Tibial artery (tissue), 4 donors: ENCODE results near the gene DLG2.

Experiments used
- DNase-seq, 2 donors: peaks; one replicate each; pipeline ENCODE4 v3.0.0-alpha.2; 2019
- H3K27ac ChIP-seq, 2 donors: fragments of 200-600 bp; sonication (generic) in 1 of 2; 1 replicate in 1 of 2; 2 replicates in 1 of 2; pipeline ENCODE4 v1.5.1; 2018 to 2019; ENCODE audit warnings: mild to moderate bottlenecking in 1 of 2
- H3K27me3 ChIP-seq, 2 donors: fragments of 200-600 bp; sonication (generic) in 1 of 2; one replicate each; pipeline versions ENCODE4 v1.5.1 to v1.6.0; 2016 to 2019
- H3K36me3 ChIP-seq, 3 donors: fragments of 200-600 bp; sonication (generic) in 2 of 3; one replicate each; pipeline ENCODE4 v1.5.1; 2016 to 2019; ENCODE audit warnings: mild to moderate bottlenecking in 2 of 3
- H3K4me1 ChIP-seq, 4 donors: fragments of 200-600 bp; sonication (generic) in 2 of 4; 1 replicate in 3 of 4; 2 replicates in 1 of 4; pipeline ENCODE4 v1.5.1; 2016 to 2019
- H3K4me3 ChIP-seq, 2 donors: fragments of 200-600 bp; sonication (generic) in 1 of 2; 1 replicate in 1 of 2; 2 replicates in 1 of 2; pipeline ENCODE4 v1.5.1; 2018 to 2019; ENCODE audit warnings: mild to moderate bottlenecking in 2 of 2
- H3K9me3 ChIP-seq, 3 donors: fragments of 200-600 bp; sonication (generic) in 1 of 3; one replicate each; pipeline ENCODE4 v1.5.1; 2016 to 2019
- CTCF ChIP-seq, 2 experiments: fragments of 200-600 bp in 1 of 2; fragments of 450-650 bp in 1 of 2; IDR thresholded peaks; one replicate each; pipeline ENCODE4 v1.5.1; 2017 to 2019; ENCODE audit warnings: antibody characterized with exemption in 2 of 2, mild to moderate bottlenecking in 1 of 2, moderate library complexity in 1 of 2
- intact Hi-C: fragments of 100-400 bp; cut with DNase I; formaldehyde crosslinking; loops from one replicate; pipeline ENCODE4 v1.15.0; 2023; ENCODE audit warnings: low total_unique reads

The DLG2 gene

GRCh38 chr11:84292955-84293354, 1334.2 kb downstream of the DLG2 start:
- Histone ChIP-seq H3K27ac (no peak overlapping the region), H3K27me3 (no peaks in the 10 kb centered on the region), H3K4me3 (no peak overlapping the region), H3K9me3 (no peaks in the 10 kb centered on the region), H3K4me1 (no peaks in the 10 kb centered on the region), H3K36me3 (no peaks in the 10 kb centered on the region)
- TF ChIP-seq CTCF (IDR thresholded peaks at IDR 0.05) = no peak
- no peak for DNase-seq
- intact Hi-C loops = no loop called here

GRCh38 chr11:84292006-84292405, 1335.1 kb downstream of the DLG2 start:
- intact Hi-C loops = no loop called here
- TF ChIP-seq CTCF (IDR thresholded peaks at IDR 0.05) = no peak
- H3K27me3 ChIP-seq = no peaks in the 10 kb centered on the region
- DNase-seq = no peak
- no peak overlapping the region for H3K27ac ChIP-seq
- no peaks in the 10 kb centered on the region for H3K4me1 ChIP-seq
- no peaks in the 10 kb centered on the region for H3K36me3 ChIP-seq
- no peak overlapping the region for H3K4me3 ChIP-seq
- no peaks in the 10 kb centered on the region for H3K9me3 ChIP-seq

- Histone ChIP-seq H3K36me3 (no peaks in the 10 kb centered on the region), H3K27ac (no peak overlapping the region), H3K9me3 (no peaks in the 10 kb centered on the region), H3K4me3 (no peak overlapping the region), H3K4me1 (no peaks in the 10 kb centered on the region), H3K27me3 (no peaks in the 10 kb centered on the region)
- DNase-seq = no peak
- TF ChIP-seq CTCF (IDR thresholded peaks at IDR 0.05) = no peak
- intact Hi-C loops = no loop called here
Observed at GRCh38 chr11:84290647-84291046, 1336.5 kb downstream of the DLG2 start.

- Histone ChIP-seq H3K9me3 (no peaks in the 10 kb centered on the region), H3K4me3 (no peak overlapping the region), H3K4me1 (no peaks in the 10 kb centered on the region), H3K36me3 (no peaks in the 10 kb centered on the region), H3K27ac (no peak overlapping the region), H3K27me3 (no peaks in the 10 kb centered on the region)
- intact Hi-C loops = no loop called here
- no peak for DNase-seq
- no peak for TF ChIP-seq CTCF (IDR thresholded peaks at IDR 0.05)
Observed at GRCh38 chr11:84289381-84289906, 1337.7 kb downstream of the DLG2 start.

- H3K4me1 ChIP-seq = no peaks in the 10 kb centered on the region
- no peaks in the 10 kb centered on the region for H3K27me3 ChIP-seq
- no peaks in the 10 kb centered on the region for H3K9me3 ChIP-seq
- no peak for DNase-seq
- no peak overlapping the region for H3K27ac ChIP-seq
- H3K4me3 ChIP-seq = no peak overlapping the region
- intact Hi-C loops = no loop called here
- TF ChIP-seq CTCF (IDR thresholded peaks at IDR 0.05) = no peak
- H3K36me3 ChIP-seq = no peaks in the 10 kb centered on the region
Observed at GRCh38 chr11:84273541-84273940, 1353.6 kb downstream of the DLG2 start.

- intact Hi-C loops = no loop called here
- no peaks in the 10 kb centered on the region for H3K36me3 ChIP-seq
- DNase-seq = no peak
- H3K4me1 ChIP-seq = no peaks in the 10 kb centered on the region
- TF ChIP-seq CTCF (IDR thresholded peaks at IDR 0.05) = no peak
- H3K27ac ChIP-seq = no peak overlapping the region
- H3K9me3 ChIP-seq = no peaks in the 10 kb centered on the region
- H3K27me3 ChIP-seq = no peaks in the 10 kb centered on the region
- no peak overlapping the region for H3K4me3 ChIP-seq
Observed at GRCh38 chr11:84270466-84270865, 1356.7 kb downstream of the DLG2 start.
